CD14-positive monocyte (primary cell): ENCODE results near the gene TTC7B. TPM values are rescaled to one million over a fixed set of nuclear protein-coding genes. Genes with fewer than 3 reads are reported as not detected.
A peak's percentile ranks its signal among the peaks of the same experiment; 100 is the strongest.

Experiments
- DNase-seq, 3 donors: peaks; one replicate each; pipeline ENCODE4 v3.0.0-alpha.2; 2011 to 2022
- H2AFZ ChIP-seq: 2 replicates; pipeline ENCODE4 v1.6.0; 2012; ENCODE audit warnings: mild to moderate bottlenecking, low read depth, low read length, inconsistent platforms; ENCODE audit not compliant: insufficient read depth, poor library complexity, severe bottlenecking
- H3K27ac ChIP-seq, 2 donors: 1 replicate in 1 of 2; 2 replicates in 1 of 2; pipeline ENCODE4 v1.5.1; 2012 to 2013; ENCODE audit warnings: low read length in 2 of 2, control low read depth in 1 of 2, inconsistent platforms in 1 of 2, low read depth in 1 of 2, mild to moderate bottlenecking in 1 of 2
- H3K27me3 ChIP-seq, 2 donors: one replicate each; pipeline versions ENCODE4 v1.6.0 to v1.6.1; 2011 to 2013; ENCODE audit warnings: low read length in 2 of 2; ENCODE audit not compliant: control insufficient read depth in 2 of 2, insufficient read depth in 2 of 2
- H3K36me3 ChIP-seq, 2 donors: replicated peaks in 1 of 2; 1 replicate in 1 of 2; 2 replicates in 1 of 2; pipeline versions ENCODE4 v1.5.1 to v1.6.1; 2012 to 2013; ENCODE audit warnings: low read length in 2 of 2, control low read depth in 1 of 2, inconsistent platforms in 1 of 2, mild to moderate bottlenecking in 1 of 2; ENCODE audit not compliant: insufficient read depth in 2 of 2, control insufficient read depth in 1 of 2
- H3K4me1 ChIP-seq, 2 donors: 1 replicate in 1 of 2; 2 replicates in 1 of 2; pipeline versions ENCODE4 v1.5.1 to v1.6.1; 2012 to 2013; ENCODE audit warnings: low read length in 2 of 2, control low read depth in 1 of 2, inconsistent platforms in 1 of 2, mild to moderate bottlenecking in 1 of 2, moderate library complexity in 1 of 2; ENCODE audit not compliant: insufficient read depth in 2 of 2, control insufficient read depth in 1 of 2
- H3K4me2 ChIP-seq: replicated peaks from 2 replicates; pipeline ENCODE3; 2012; ENCODE audit warnings: low read length, moderate library complexity, mild to moderate bottlenecking; ENCODE audit not compliant: poor library complexity, severe bottlenecking; ENCODE audit errors: extremely low read depth
- H3K4me3 ChIP-seq, 3 experiments: fragments of 200-600 bp in 1 of 3; sonication (generic) in 1 of 3; replicated peaks in 1 of 3; 1 replicate in 2 of 3; 2 replicates in 1 of 3; pipeline ENCODE4 v1.5.1; 2011 to 2013; ENCODE audit warnings: low read length in 3 of 3, mild to moderate bottlenecking in 3 of 3, control low read depth in 2 of 3, low read depth in 2 of 3, inconsistent platforms in 1 of 3, moderate library complexity in 1 of 3
- H3K79me2 ChIP-seq: 2 replicates; pipeline ENCODE4 v1.6.0; 2012; ENCODE audit warnings: mild to moderate bottlenecking, control low read depth, inconsistent platforms, low read length, moderate library complexity; ENCODE audit not compliant: insufficient read depth
- H3K9ac ChIP-seq: 2 replicates; pipeline ENCODE4 v1.6.0; 2017; ENCODE audit warnings: low read length, mild to moderate bottlenecking; ENCODE audit not compliant: insufficient read depth, poor library complexity, severe bottlenecking
- H3K9me3 ChIP-seq, 2 donors: replicated peaks in 1 of 2; 1 replicate in 1 of 2; 2 replicates in 1 of 2; pipeline versions ENCODE4 v1.5.1 to v1.6.1; 2012 to 2013; ENCODE audit warnings: low read length in 2 of 2, control low read depth in 1 of 2; ENCODE audit not compliant: control insufficient read depth in 1 of 2, insufficient read depth in 1 of 2
- H4K20me1 ChIP-seq: 2 replicates; pipeline ENCODE4 v1.6.0; 2012; ENCODE audit warnings: mild to moderate bottlenecking, low read length, control low read depth, moderate library complexity; ENCODE audit not compliant: insufficient read depth
- H3K27ac Mint-ChIP-seq, 7 donors: one replicate each; pipeline ENCODE4 v1.8.0; 2020; ENCODE audit warnings: mild to moderate bottlenecking in 7 of 7, mixed read lengths in 7 of 7, moderate library complexity in 6 of 7, inconsistent platforms in 2 of 7
- H3K27me3 Mint-ChIP-seq, 3 donors: one replicate each; pipeline ENCODE4 v1.8.0; 2021 to 2022; ENCODE audit warnings: low read depth in 3 of 3, mild to moderate bottlenecking in 3 of 3, mixed read lengths in 3 of 3, moderate library complexity in 3 of 3, inconsistent platforms in 1 of 3
- H3K36me3 Mint-ChIP-seq, 2 donors: one replicate each; pipeline ENCODE4 v1.8.0; 2020; ENCODE audit warnings: mixed read lengths in 2 of 2, inconsistent platforms in 1 of 2, mild to moderate bottlenecking in 1 of 2
- H3K4me1 Mint-ChIP-seq: one replicate; pipeline ENCODE4 v1.8.0; 2020; ENCODE audit warnings: mild to moderate bottlenecking, mixed read lengths
- H3K4me3 Mint-ChIP-seq, 2 donors: one replicate each; pipeline ENCODE4 v1.8.0; 2020; ENCODE audit warnings: mild to moderate bottlenecking in 2 of 2, mixed read lengths in 2 of 2, moderate library complexity in 1 of 2
- H3K9me3 Mint-ChIP-seq, 7 donors: one replicate each; pipeline ENCODE4 v1.8.0; 2020 to 2022; ENCODE audit warnings: mixed read lengths in 7 of 7, mild to moderate bottlenecking in 6 of 7, moderate library complexity in 6 of 7, inconsistent platforms in 2 of 7
- CTCF ChIP-seq: fragments of 200-600 bp; IDR thresholded peaks from one replicate; pipeline ENCODE4 v1.8.0; 2022; ENCODE audit warnings: antibody characterized with exemption, mild to moderate bottlenecking
- WGBS: methylation state at CpG from one replicate; pipeline ENCODE4 v1.1.5; 2013; ENCODE audit warnings: missing lambda C conversion rate; ENCODE audit not compliant: insufficient coverage; 5-methylcytosine and 5-hydroxymethylcytosine counted together
- intact Hi-C, 2 donors: fragments of 100-400 bp; cut with micrococcal nuclease; formaldehyde crosslinking; loops; one replicate each; pipeline versions ENCODE4 v1.15.0 to v1.15.1; 2023
- polyA plus RNA-seq, 3 donors: library from polyadenylated mRNA; depleted of rRNA in 1 of 3; unstranded in 2 of 3; stranded (reverse) in 1 of 3; fragments of 300-500 nt in 2 of 3; fragments of >200 nt in 1 of 3; fragmentation: Illumina TruSeq in 2 of 3; gene quantifications; 1 replicate in 2 of 3; 2 replicates in 1 of 3; pipeline ENCODE4 v1.2.3, GENCODE V29; 2012 to 2021

The TTC7B gene
- polyA plus RNA-seq, 3 donors, result 0.87 to 2.6 (median 1.2) TPM

DNA sequence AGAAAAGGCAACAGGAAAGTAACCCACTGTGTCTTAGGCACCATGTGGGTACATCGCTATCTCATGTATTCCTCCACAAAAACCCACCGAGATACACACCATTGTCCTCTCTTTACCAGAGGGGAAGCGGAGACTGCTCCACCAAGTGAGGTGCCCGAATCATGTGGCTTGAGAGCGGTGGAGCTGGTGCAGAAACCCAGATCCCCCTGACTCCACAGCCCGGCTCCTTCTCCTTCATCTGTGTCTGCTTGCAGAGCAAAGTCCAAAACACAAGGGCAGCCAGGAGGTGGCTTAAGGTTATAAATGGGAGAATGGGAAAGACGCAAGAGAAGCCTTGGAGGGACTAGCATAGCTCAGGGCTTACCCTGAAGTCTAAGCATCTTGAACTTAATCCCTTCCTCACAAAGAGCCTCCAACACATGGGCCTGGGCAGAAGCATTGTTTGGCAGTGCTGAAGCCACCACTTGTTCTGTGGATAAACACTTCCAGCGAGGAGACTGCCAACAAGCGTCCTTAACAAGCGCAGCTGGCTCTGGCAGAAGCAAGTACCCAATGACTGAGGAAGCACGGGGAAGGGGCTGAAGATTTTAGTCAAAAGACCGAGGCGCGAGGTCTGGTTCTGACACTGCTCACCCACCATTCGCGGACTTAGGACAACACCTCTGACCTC lies 83.0 kb downstream of the TTC7B start:
- Histone ChIP-seq H3K79me2 (no peaks in the 10 kb centered on the region), H3K36me3 (no peaks in the 10 kb centered on the region), H3K4me3 (no peak overlapping the region), H3K9ac (no peak overlapping the region), H2AFZ (no peak overlapping the region), H3K4me1 (peaks cover 24 to 28% of the 10 kb centered on the region in 2 donors), H3K27me3 (no peaks in the 10 kb centered on the region), H4K20me1 (no peaks in the 10 kb centered on the region), H3K27ac (peak overlapping the region in 1 of 2 donors; percentile 77), H3K4me2 (no peak overlapping the region), H3K9me3 (no peaks in the 10 kb centered on the region)
- 94% methylated on average over 11 of the region's 16 CpGs for WGBS
- TF ChIP-seq CTCF, result no peak
- no peak for DNase-seq
- Mint-ChIP-seq H3K27me3 (peaks cover 0 to 1% (median 0%) of the 10 kb centered on the region in 3 donors), H3K9me3 (no peaks in the 10 kb centered on the region), H3K36me3 (peaks cover 0 to 2% of the 10 kb centered on the region in 2 donors), H3K27ac (peak overlapping the region in 6 of 7 donors; percentile 80 to 94 (median 91)), H3K4me3 (no peak overlapping the region), H3K4me1 (peaks cover 28% of the 10 kb centered on the region)
- intact Hi-C loops, result no loop called here

GRCh38 chr14:90732718-90733117 lies 83.5 kb downstream of the TTC7B start:
- intact Hi-C loops, result no loop called here
- H3K4me1 ChIP-seq, result peaks cover 24 to 28% of the 10 kb centered on the region in 2 donors
- peak; percentile 36 to 51 (median 48) for DNase-seq
- no peaks in the 10 kb centered on the region for H3K27me3 ChIP-seq
- H3K4me3 ChIP-seq, result peak overlapping the region in 1 of 3 experiments; percentile 38
- Mint-ChIP-seq H3K27ac (peak overlapping the region; percentile 80 to 94 (median 92)), H3K4me1 (peaks cover 28% of the 10 kb centered on the region), H3K27me3 (peaks cover 0 to 1% (median 0%) of the 10 kb centered on the region in 3 donors), H3K4me3 (peak overlapping the region in 1 of 2 donors; percentile 51), H3K9me3 (no peaks in the 10 kb centered on the region), H3K36me3 (peaks cover 0 to 2% of the 10 kb centered on the region in 2 donors)
- H3K4me2 ChIP-seq, result peak overlapping the region; percentile 52
- TF ChIP-seq CTCF, result no peak
- H3K9me3 ChIP-seq, result no peaks in the 10 kb centered on the region
- H3K27ac ChIP-seq, result peak overlapping the region; percentile 76 to 77
- no peak overlapping the region for H3K9ac ChIP-seq
- H4K20me1 ChIP-seq, result no peaks in the 10 kb centered on the region
- H3K36me3 ChIP-seq, result no peaks in the 10 kb centered on the region
- WGBS, result 43% methylated on average over 6 of the region's 7 CpGs
- no peaks in the 10 kb centered on the region for H3K79me2 ChIP-seq
- no peak overlapping the region for H2AFZ ChIP-seq
